Naive thymus-derived CD8-positive, alpha-beta T cell (primary cell): ENCODE measurements around the gene ZNF273. TPM values are rescaled to one million over a fixed set of nuclear protein-coding genes. Genes with fewer than 3 reads are reported as not detected.
"Not testable (repeated sequence)": the region's sequence is repeated elsewhere in the genome, so short reads cannot be mapped to it uniquely, and the experiment has no call there.

Experiments used
- ATAC-seq, 2 donors: fragments of 150-1000 bp; cut with Tn5 transposase in 1 of 2; sonication (Bioruptor Pico), chemical (Tn5 transposase) in 1 of 2; 1 replicate in 1 of 2; 2 replicates in 1 of 2; pipeline ENCODE4 v1.10.0; 2021; ENCODE audit warnings: mild to moderate bottlenecking in 2 of 2, moderate library complexity in 2 of 2
- POLR2A ChIA-PET: fragments of 350-600 bp; sonication (Branson Sonifier 250); formaldehyde crosslinking; loops from one replicate; lab custom pipeline; 2021; ENCODE audit warnings: antibody characterized with exemption; lab: Charles Lee
- DNase-seq, 10 donors: peaks; one replicate each; pipeline versions ENCODE4 v3.0.0 to v3.0.0-alpha.2; 2020 to 2022
- H3K27ac Mint-ChIP-seq, 10 donors: one replicate each; pipeline ENCODE4 v1.8.0; 2020 to 2022; ENCODE audit warnings: mild to moderate bottlenecking in 10 of 10, mixed read lengths in 10 of 10, moderate library complexity in 4 of 10, inconsistent platforms in 1 of 10
- H3K27me3 Mint-ChIP-seq, 5 donors: one replicate each; pipeline ENCODE4 v1.8.0; 2021 to 2022; ENCODE audit warnings: mixed read lengths in 5 of 5
- H3K36me3 Mint-ChIP-seq, 3 donors: one replicate each; pipeline ENCODE4 v1.8.0; 2020 to 2022; ENCODE audit warnings: mixed read lengths in 3 of 3, mild to moderate bottlenecking in 2 of 3, inconsistent platforms in 1 of 3
- H3K4me1 Mint-ChIP-seq, 4 donors: one replicate each; pipeline ENCODE4 v1.8.0; 2021 to 2022; ENCODE audit warnings: mixed read lengths in 4 of 4
- H3K4me3 Mint-ChIP-seq, 10 donors: one replicate each; pipeline ENCODE4 v1.8.0; 2020 to 2022; ENCODE audit warnings: mild to moderate bottlenecking in 10 of 10, mixed read lengths in 10 of 10, moderate library complexity in 6 of 10, inconsistent platforms in 1 of 10
- H3K9me3 Mint-ChIP-seq, 9 donors: one replicate each; pipeline ENCODE4 v1.8.0; 2020 to 2022; ENCODE audit warnings: mixed read lengths in 9 of 9, mild to moderate bottlenecking in 3 of 9, inconsistent platforms in 1 of 9, moderate library complexity in 1 of 9
- polyA plus RNA-seq, 3 donors: library from polyadenylated mRNA; unstranded; fragments of 300-500 nt; fragmentation: Illumina TruSeq; gene quantifications; one replicate each; pipeline ENCODE4 v1.2.3, GENCODE V29; 2021
- total RNA-seq, 8 experiments: library from RNA in 2 of 8; stranded (reverse) in 2 of 8; gene quantifications; one replicate each; pipeline ENCODE4 v1.2.3 and lab custom pipeline; 2021 to 2026

Gene ZNF273
- total and polyA plus RNA-seq, 5 experiments from 2014 or later: 3.6 to 9.5 (median 4.6) TPM

- Mint-ChIP-seq H3K27ac (no peak overlapping the region), H3K36me3 (peaks cover 0 to 11% (median 9%) of the 10 kb centered on the region in 3 donors), H3K9me3 (peaks cover 0 to 55% (median 17%) of the 10 kb centered on the region in 9 donors), H3K4me1 (no peaks in the 10 kb centered on the region), H3K27me3 (peaks cover 0 to 2% (median 0%) of the 10 kb centered on the region in 5 donors), H3K4me3 (no peak overlapping the region)
- POLR2A ChIA-PET: no interaction called here
- ATAC-seq: no peak
- DNase-seq: no peak
These were observed 35.5 kb downstream of the ZNF273 start for GRCh38 chr7:64938540-64938939.

- H3K36me3 Mint-ChIP-seq: peaks cover 0 to 11% (median 9%) of the 10 kb centered on the region in 3 donors
- DNase-seq, ATAC-seq, POLR2A ChIA-PET, H3K27ac Mint-ChIP-seq, H3K4me1 Mint-ChIP-seq, H3K27me3 Mint-ChIP-seq, H3K4me3 Mint-ChIP-seq: not testable (repeated sequence)
- peaks cover 0 to 41% (median 12%) of the 10 kb centered on the region in 9 donors for H3K9me3 Mint-ChIP-seq
These were observed 36.9 kb downstream of the ZNF273 start for GRCh38 chr7:64940021-64940420.

- H3K4me1 Mint-ChIP-seq, DNase-seq, H3K36me3 Mint-ChIP-seq, ATAC-seq, H3K9me3 Mint-ChIP-seq, H3K27ac Mint-ChIP-seq, POLR2A ChIA-PET, H3K4me3 Mint-ChIP-seq: not testable (repeated sequence)
- peaks cover 19 to 49% (median 41%) of the 10 kb centered on the region in 5 donors for H3K27me3 Mint-ChIP-seq
These were observed 41.8 kb downstream of the ZNF273 start for GRCh38 chr7:64944667-64945502.

GRCh38 chr7:64945503-64946175, 42.6 kb downstream of the ZNF273 start:
- no peak overlapping the region for H3K27ac Mint-ChIP-seq
- H3K9me3 Mint-ChIP-seq: peaks cover 0 to 9% (median 0%) of the 10 kb centered on the region in 9 donors
- H3K27me3 Mint-ChIP-seq: peaks cover 19 to 55% (median 45%) of the 10 kb centered on the region in 5 donors
- H3K36me3 Mint-ChIP-seq: no peaks in the 10 kb centered on the region
- no peak overlapping the region for H3K4me3 Mint-ChIP-seq
- peaks cover 1 to 7% (median 4%) of the 10 kb centered on the region in 4 donors for H3K4me1 Mint-ChIP-seq
- DNase-seq (no peak), ATAC-seq (no peak)
- POLR2A ChIA-PET: no interaction called here

GRCh38 chr7:64946772-64947171, 43.7 kb downstream of the ZNF273 start:
- peak in 1 of 10 donors; percentile 11 for DNase-seq
- Mint-ChIP-seq H3K4me3 (no peak overlapping the region), H3K9me3 (peaks cover 0 to 6% (median 0%) of the 10 kb centered on the region in 9 donors), H3K27ac (peak overlapping the region in 1 of 10 donors; percentile 34), H3K36me3 (no peaks in the 10 kb centered on the region), H3K27me3 (peaks cover 19 to 60% (median 50%) of the 10 kb centered on the region in 5 donors), H3K4me1 (peaks cover 1 to 7% (median 6%) of the 10 kb centered on the region in 4 donors)
- POLR2A ChIA-PET: no interaction called here
- ATAC-seq: no peak

- ATAC-seq: no peak
- H3K27ac Mint-ChIP-seq: no peak overlapping the region
- H3K27me3 Mint-ChIP-seq: peaks cover 19 to 60% (median 50%) of the 10 kb centered on the region in 5 donors
- H3K36me3 Mint-ChIP-seq: no peaks in the 10 kb centered on the region
- peaks cover 1 to 7% (median 6%) of the 10 kb centered on the region in 4 donors for H3K4me1 Mint-ChIP-seq
- POLR2A ChIA-PET: no interaction called here
- H3K9me3 Mint-ChIP-seq: peaks cover 0 to 2% (median 0%) of the 10 kb centered on the region in 9 donors
- peak overlapping the region in 6 of 10 donors; percentile 39 to 71 (median 44) for H3K4me3 Mint-ChIP-seq
- DNase-seq: no peak
These were observed 44.4 kb downstream of the ZNF273 start for GRCh38 chr7:64947252-64948000.

GRCh38 chr7:64948774-64949173, 45.7 kb downstream of the ZNF273 start:
- H3K4me1 Mint-ChIP-seq, H3K9me3 Mint-ChIP-seq, H3K4me3 Mint-ChIP-seq, H3K36me3 Mint-ChIP-seq, ATAC-seq, DNase-seq, POLR2A ChIA-PET, H3K27ac Mint-ChIP-seq: not testable (repeated sequence)
- peaks cover 19 to 58% (median 50%) of the 10 kb centered on the region in 5 donors for H3K27me3 Mint-ChIP-seq

- H3K4me3 Mint-ChIP-seq, POLR2A ChIA-PET, H3K9me3 Mint-ChIP-seq, DNase-seq, H3K4me1 Mint-ChIP-seq, ATAC-seq, H3K36me3 Mint-ChIP-seq: not testable (repeated sequence)
- H3K27ac Mint-ChIP-seq: peak overlapping the region in 1 of 10 donors; percentile 29
- H3K27me3 Mint-ChIP-seq: peaks cover 16 to 47% (median 43%) of the 10 kb centered on the region in 5 donors
These were observed 47.6 kb downstream of the ZNF273 start for GRCh38 chr7:64950673-64951072.

- Mint-ChIP-seq H3K27ac (no peak overlapping the region), H3K27me3 (peaks cover 11 to 40% (median 36%) of the 10 kb centered on the region in 5 donors), H3K4me1 (peaks cover 1 to 7% (median 6%) of the 10 kb centered on the region in 4 donors), H3K4me3 (no peak overlapping the region), H3K9me3 (no peaks in the 10 kb centered on the region), H3K36me3 (no peaks in the 10 kb centered on the region)
- POLR2A ChIA-PET: interaction anchor here (1.6 kb wide), 1 partner anchor 55 kb away, joined by 3 read pairs; the partner anchor contains the start of gene ERV3-1
- peak in 1 of 2 donors; percentile 49 for ATAC-seq
- peak in 5 of 10 donors; percentile 16 to 56 (median 54) for DNase-seq
These were observed 48.3 kb downstream of the ZNF273 start for GRCh38 chr7:64951250-64951848.

- H3K27ac Mint-ChIP-seq: no peak overlapping the region
- ATAC-seq (no peak), DNase-seq (no peak)
- peaks cover 0 to 11% (median 7%) of the 10 kb centered on the region in 3 donors for H3K36me3 Mint-ChIP-seq
- H3K27me3 Mint-ChIP-seq: peaks cover 0 to 38% (median 3%) of the 10 kb centered on the region in 5 donors
- POLR2A ChIA-PET: no interaction called here
- peaks cover 0 to 29% (median 10%) of the 10 kb centered on the region in 9 donors for H3K9me3 Mint-ChIP-seq
- H3K4me3 Mint-ChIP-seq: no peak overlapping the region
- H3K4me1 Mint-ChIP-seq: no peaks in the 10 kb centered on the region
These were observed 56.1 kb downstream of the ZNF273 start for GRCh38 chr7:64959072-64959747.

GRCh38 chr7:64965594-64965993, 62.5 kb downstream of the ZNF273 start:
- Mint-ChIP-seq H3K4me1 (no peaks in the 10 kb centered on the region), H3K27ac (no peak overlapping the region), H3K4me3 (no peak overlapping the region), H3K27me3 (peaks cover 0 to 18% (median 3%) of the 10 kb centered on the region in 5 donors), H3K36me3 (peaks cover 0 to 18% (median 9%) of the 10 kb centered on the region in 3 donors), H3K9me3 (peaks cover 0 to 52% (median 30%) of the 10 kb centered on the region in 9 donors)
- POLR2A ChIA-PET: no interaction called here
- DNase-seq (no peak), ATAC-seq (no peak)
